PC-9 (cell line): Measurements from ENCODE around the gene CFAP61. TPM values are rescaled to one million over a fixed set of nuclear protein-coding genes. Genes with fewer than 3 reads are reported as not detected.

Experiments used
- BruUV-seq: library from RNA; stranded (reverse); fragments of 400-500 nt; replicated peaks from 2 replicates; lab custom pipeline; 2021; lab: Mats Ljungman, UMichigan
- CTCF ChIA-PET: fragments of 300-600 bp; sonication (Branson Sonifier 250); formaldehyde crosslinking; loops from one replicate; lab custom pipeline; 2022; ENCODE audit warnings: antibody characterized with exemption; lab: Charles Lee
- POLR2A ChIA-PET: fragments of 300-600 bp; sonication (Branson Sonifier 250); formaldehyde crosslinking; loops from one replicate; lab custom pipeline; 2022; ENCODE audit warnings: antibody characterized with exemption; ENCODE audit not compliant: unreplicated experiment; lab: Charles Lee
- DNase-seq, 2 experiments: peaks; one replicate each; pipeline versions ENCODE4 v3.0.0 to v3.0.0-alpha.2; 2015 to 2022; ENCODE audit warnings: mixed read lengths in 1 of 2
- H2AFZ ChIP-seq: fragments of 200-600 bp; sonication (generic); 2 replicates; pipeline ENCODE4 v1.8.1; 2017; ENCODE audit warnings: antibody characterized with exemption
- H3F3A ChIP-seq: fragments of 200-600 bp; sonication (generic); 2 replicates; pipeline ENCODE4 v1.8.1; 2017; ENCODE audit warnings: antibody characterized with exemption, mild to moderate bottlenecking, low read depth; ENCODE audit not compliant: insufficient read depth
- H3K27ac ChIP-seq: fragments of 200-600 bp; sonication (generic); 2 replicates; pipeline ENCODE4 v1.6.1; 2016; ENCODE audit warnings: mixed run types
- H3K27me3 ChIP-seq: fragments of 200-600 bp; sonication (generic); 2 replicates; pipeline ENCODE4 v1.6.1; 2016; ENCODE audit warnings: low read depth, mixed run types; ENCODE audit not compliant: insufficient read depth
- H3K36me3 ChIP-seq: fragments of 200-600 bp; sonication (generic); 2 replicates; pipeline ENCODE4 v1.6.1; 2016; ENCODE audit warnings: low read depth, mixed run types
- H3K4me1 ChIP-seq: fragments of 200-600 bp; sonication (generic); replicated peaks from 2 replicates; pipeline ENCODE4 v1.6.1; 2016; ENCODE audit warnings: mixed run types; ENCODE audit not compliant: insufficient read depth
- H3K4me2 ChIP-seq: fragments of 200-600 bp; sonication (generic); 2 replicates; pipeline ENCODE4 v1.6.1; 2017; ENCODE audit warnings: mixed run types
- H3K4me3 ChIP-seq: fragments of 200-600 bp; sonication (generic); 2 replicates; pipeline ENCODE4 v1.6.1; 2016; ENCODE audit warnings: mixed run types
- H3K79me2 ChIP-seq: fragments of 200-600 bp; sonication (generic); 2 replicates; pipeline ENCODE4 v1.6.1; 2017; ENCODE audit warnings: low read depth, mixed run types
- H3K9me2 ChIP-seq: fragments of 200-600 bp; sonication (generic); 2 replicates; pipeline ENCODE4 v1.8.1; 2017; ENCODE audit warnings: mild to moderate bottlenecking; ENCODE audit not compliant: insufficient read depth
- H3K9me3 ChIP-seq: fragments of 200-600 bp; sonication (generic); 2 replicates; pipeline ENCODE4 v1.8.1; 2016; ENCODE audit warnings: low read depth; ENCODE audit not compliant: insufficient read depth
- H4K20me1 ChIP-seq: fragments of 200-600 bp; sonication (generic); 2 replicates; pipeline ENCODE4 v1.8.1; 2017; ENCODE audit not compliant: insufficient read depth
- CTCF ChIP-seq: fragments of 200-600 bp; sonication (generic); conservative IDR thresholded peaks from 2 replicates; pipeline ENCODE4 v1.6.1; 2017; ENCODE audit warnings: mixed run types, antibody characterized with exemption, mild to moderate bottlenecking, moderate library complexity
- EZH2 ChIP-seq: fragments of 200-600 bp; sonication (generic); IDR thresholded peaks from 2 replicates; pipeline ENCODE4 v1.8.0; 2017; ENCODE audit warnings: antibody characterized with exemption, low read depth
- intact Hi-C: fragments of 100-400 bp; cut with micrococcal nuclease; formaldehyde crosslinking; loops from one replicate; pipeline ENCODE4 v1.10.0; 2022; ENCODE audit not compliant: unreplicated experiment
- total RNA-seq: library from RNA; stranded (reverse); gene quantifications from 2 replicates; pipeline ENCODE4 v1.2.3, GENCODE V29; 2021

CFAP61 gene
- total RNA-seq, 1 experiment from 2014 or later = 2.6 TPM

GRCh38 chr20:20012541-20012940 lies 39.8 kb upstream of the CFAP61 start:
- H3K79me2 ChIP-seq = peaks cover 4% of the 10 kb centered on the region
- no peak overlapping the region for H3K4me2 ChIP-seq
- H3K27me3 ChIP-seq = no peaks in the 10 kb centered on the region
- DNase-seq = no peak
- H3K36me3 ChIP-seq = no peaks in the 10 kb centered on the region
- no peaks in the 10 kb centered on the region for H3K9me2 ChIP-seq
- no peak for TF ChIP-seq EZH2
- no peak for TF ChIP-seq CTCF
- H3K4me3 ChIP-seq = no peak overlapping the region
- ChIA-PET POLR2A (no interaction called here), CTCF (interaction anchor here (0.8 kb wide), 1 partner anchor 110 kb away, joined by 4 read pairs; no protein-coding TSS in a partner anchor)
- H3K4me1 ChIP-seq = peaks cover 12% of the 10 kb centered on the region
- intact Hi-C loops = no loop called here
- H3F3A ChIP-seq = peaks cover 7% of the 10 kb centered on the region; the same call in 1 of the 2 replicates
- H4K20me1 ChIP-seq = no peaks in the 10 kb centered on the region
- no TSS peak for BruUV-seq
- no peak overlapping the region for H2AFZ ChIP-seq
- no peak overlapping the region for H3K27ac ChIP-seq
- no peaks in the 10 kb centered on the region for H3K9me3 ChIP-seq

- H3K27me3 ChIP-seq = no peaks in the 10 kb centered on the region
- ChIA-PET CTCF (no interaction called here), POLR2A (interaction anchor here (0.7 kb wide), 1 partner anchor 231 kb away, joined by 3 read pairs; no protein-coding TSS in a partner anchor)
- H3K4me2 ChIP-seq = no peak overlapping the region
- no peaks in the 10 kb centered on the region for H3K9me2 ChIP-seq
- H3K79me2 ChIP-seq = peaks cover 25% of the 10 kb centered on the region
- H4K20me1 ChIP-seq = no peaks in the 10 kb centered on the region
- no peak for TF ChIP-seq CTCF
- no peak for TF ChIP-seq EZH2
- BruUV-seq = no TSS peak
- no peak for DNase-seq
- intact Hi-C loops = loop anchor here (5.0 kb wide), 1 partner anchor 38 kb away; the partner anchor contains the start of genes CFAP61 and CRNKL1
- peaks cover 7% of the 10 kb centered on the region; the same call in 1 of the 2 replicates for H3F3A ChIP-seq
- no peak overlapping the region for H3K4me3 ChIP-seq
- H3K36me3 ChIP-seq = peaks cover 2% of the 10 kb centered on the region; the same call in 1 of the 2 replicates
- H3K9me3 ChIP-seq = no peaks in the 10 kb centered on the region
- peaks cover 24% of the 10 kb centered on the region for H3K4me1 ChIP-seq
- no peak overlapping the region for H2AFZ ChIP-seq
- no peak overlapping the region for H3K27ac ChIP-seq
Observed at GRCh38 chr20:20014659-20015058, 37.7 kb upstream of the CFAP61 start.

- H3K4me3 ChIP-seq = peak within 1 kb of the TSS; percentile 99
- H3K27me3 ChIP-seq = no peaks in the 10 kb centered on the region
- peaks cover 14% of the 10 kb centered on the region for H3K36me3 ChIP-seq
- peaks cover 10% of the 10 kb centered on the region; the same call in 1 of the 2 replicates for H4K20me1 ChIP-seq
- H3K4me2 ChIP-seq = peak within 1 kb of the TSS; percentile 98
- peak within 1 kb of the TSS; percentile 74 for H3K27ac ChIP-seq
- POLR2A ChIA-PET = interaction anchor here (0.6 to 1.3 kb wide), 6 partner anchors 14 to 100 kb away, joined by 3 to 6 read pairs (median 4); no protein-coding TSS in a partner anchor
- H3K4me1 ChIP-seq = peaks cover 26% of the 10 kb centered on the region
- peaks cover 11% of the 10 kb centered on the region; the same call in 1 of the 2 replicates for H3F3A ChIP-seq
- intact Hi-C loops = loop anchor here (1.0 to 5.0 kb wide), 3 partner anchors 35 to 233 kb away; partner anchors contain the start of genes CFAP61 and CRNKL1
- TF ChIP-seq EZH2 = no peak
- peak; percentile 51; the same call in 1 of the 2 replicates for TF ChIP-seq CTCF
- CTCF ChIA-PET = interaction anchor here (0.6 to 0.7 kb wide), 3 partner anchors 15 to 1493 kb away, joined by 3 to 4 read pairs (median 3); no protein-coding TSS in a partner anchor
- peak within 1 kb of the TSS; percentile 87 for H2AFZ ChIP-seq
- peak; percentile 85 to 96 for DNase-seq
- H3K79me2 ChIP-seq = peaks cover 51% of the 10 kb centered on the region
- H3K9me3 ChIP-seq = no peaks in the 10 kb centered on the region
- H3K9me2 ChIP-seq = no peaks in the 10 kb centered on the region
- no TSS peak for BruUV-seq
Observed at GRCh38 chr20:20017001-20017843, 35.1 kb upstream of the CFAP61 start, which contains the start of gene NAA20. Gene NAA20, plus strand, starts transcription at chr20:20017362. Its CDS starts 35 bp downstream, at chr20:20017397.
